HG02870 (cell line): ENCODE data around the gene SPON2.
A peak's percentile ranks its signal among the peaks of the same experiment; 100 is the strongest.

Experiments
- ATAC-seq: cut with Tn5 transposase; IDR thresholded peaks from one replicate; pipeline ENCODE4 v1.9.1; 2021; ENCODE audit warnings: mild to moderate bottlenecking, moderate library complexity; ENCODE audit not compliant: unreplicated experiment

SPON2 gene

GRCh38 chr4:1208970-1209704 is 36.8 kb upstream of the SPON2 start:
- ATAC-seq = no peak

GRCh38 chr4:1208266-1208961 is 36.0 kb upstream of the SPON2 start:
- no peak for ATAC-seq

GRCh38 chr4:1207603-1208265 is 35.4 kb upstream of the SPON2 start:
- no peak for ATAC-seq

GRCh38 chr4:1207157-1207470 is 34.7 kb upstream of the SPON2 start:
- no peak for ATAC-seq

- ATAC-seq = no peak
Measured at GRCh38 chr4:1206299-1207156, 34.1 kb upstream of the SPON2 start.

- no peak for ATAC-seq
Measured at GRCh38 chr4:1205586-1206298, 33.4 kb upstream of the SPON2 start.

- no peak for ATAC-seq
Measured at GRCh38 chr4:1204828-1205585, 32.6 kb upstream of the SPON2 start.

- no peak for ATAC-seq
Measured at GRCh38 chr4:1204286-1204827, 32.0 kb upstream of the SPON2 start.

GRCh38 chr4:1203026-1203616 is 30.7 kb upstream of the SPON2 start:
- ATAC-seq = no peak

GRCh38 chr4:1202526-1203011 is 30.2 kb upstream of the SPON2 start:
- no peak for ATAC-seq

GRCh38 chr4:1201851-1202525 is 29.6 kb upstream of the SPON2 start:
- peak; percentile 40 for ATAC-seq

GRCh38 chr4:1200425-1201035 is 28.1 kb upstream of the SPON2 start:
- ATAC-seq = no peak

GRCh38 chr4:1199556-1200331 is 27.4 kb upstream of the SPON2 start:
- ATAC-seq = no peak

GRCh38 chr4:1198098-1198844 is 25.9 kb upstream of the SPON2 start:
- ATAC-seq = no peak

- no peak for ATAC-seq
Measured at GRCh38 chr4:1196421-1197183, 24.2 kb upstream of the SPON2 start.

- no peak for ATAC-seq
Measured at GRCh38 chr4:1195891-1196401, 23.6 kb upstream of the SPON2 start.
